ENCODE measurements around the gene BAD. TPM values are rescaled to one million over a fixed set of nuclear protein-coding genes. Genes with fewer than 3 reads are reported as not detected.

The BAD gene
- total and polyA plus RNA-seq, 2 of the 13 experiments (the other 11 are each of a cell fraction or from before 2014, with no cell fraction given) = 17.9 to 28.5 TPM

DNA sequence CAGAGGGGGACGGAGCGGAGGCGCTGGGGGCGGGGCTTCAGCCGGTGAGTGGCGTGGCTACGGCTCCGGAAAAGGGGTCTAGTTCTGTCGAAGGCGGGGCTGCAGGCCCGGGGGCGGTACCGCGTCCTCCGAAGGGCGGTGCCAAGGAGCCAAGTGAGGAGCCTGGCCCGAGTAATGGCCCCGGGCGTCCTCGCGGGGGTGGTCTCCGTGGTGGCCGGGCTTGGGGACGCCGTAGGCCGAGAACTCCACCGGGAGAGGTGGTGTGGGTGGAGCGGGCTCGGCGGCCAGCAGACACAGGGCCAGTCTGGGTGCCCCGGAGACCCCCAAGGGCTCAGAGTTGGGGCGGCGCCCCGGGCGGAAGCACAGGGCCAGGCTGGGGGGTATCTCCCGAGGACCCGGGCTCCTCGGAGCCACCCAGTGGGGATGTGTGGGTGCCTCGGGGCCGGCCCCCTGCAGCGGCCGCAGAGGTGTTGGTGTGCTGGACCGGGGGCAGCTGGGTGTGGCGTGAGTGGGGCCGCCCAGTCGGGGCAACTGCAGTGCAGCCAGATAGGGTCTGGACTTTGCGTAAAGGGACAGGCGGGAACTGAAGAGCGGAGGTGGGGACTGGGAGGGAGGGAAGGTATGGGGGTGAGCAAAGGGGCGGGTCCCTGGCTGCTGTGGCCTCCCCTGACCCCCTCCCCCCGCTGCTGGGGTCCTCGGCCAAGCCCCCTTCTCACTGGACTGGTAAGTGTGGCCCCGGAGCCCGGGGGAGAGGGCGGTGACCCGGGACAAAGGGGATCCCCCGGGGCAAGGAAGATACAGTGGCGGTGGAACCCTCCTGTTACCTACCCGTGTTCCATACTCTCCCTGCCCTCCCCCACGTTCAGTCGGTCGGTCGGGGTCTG is 42.7 kb downstream of the BAD start (continued):
- TF ChIP-seq ZNF891 (CRISPR knock-in tag; IDR thresholded peaks at IDR 0.05) = no peak
- no peak; the same call in 1 of the 2 replicates for TF ChIP-seq MXD4 (CRISPR knock-in tag; IDR thresholded peaks at IDR 0.05)
- no peak; the same call in 1 of the 2 replicates for TF ChIP-seq TBX2 (CRISPR knock-in tag; IDR thresholded peaks at IDR 0.05; ENCODE audit: borderline replicate concordance)
- peak; percentile 56; the same call in 1 of the 2 replicates for TF ChIP-seq SP2 (CRISPR knock-in tag; IDR thresholded peaks at IDR 0.05)
- TF ChIP-seq, protein P1, sequence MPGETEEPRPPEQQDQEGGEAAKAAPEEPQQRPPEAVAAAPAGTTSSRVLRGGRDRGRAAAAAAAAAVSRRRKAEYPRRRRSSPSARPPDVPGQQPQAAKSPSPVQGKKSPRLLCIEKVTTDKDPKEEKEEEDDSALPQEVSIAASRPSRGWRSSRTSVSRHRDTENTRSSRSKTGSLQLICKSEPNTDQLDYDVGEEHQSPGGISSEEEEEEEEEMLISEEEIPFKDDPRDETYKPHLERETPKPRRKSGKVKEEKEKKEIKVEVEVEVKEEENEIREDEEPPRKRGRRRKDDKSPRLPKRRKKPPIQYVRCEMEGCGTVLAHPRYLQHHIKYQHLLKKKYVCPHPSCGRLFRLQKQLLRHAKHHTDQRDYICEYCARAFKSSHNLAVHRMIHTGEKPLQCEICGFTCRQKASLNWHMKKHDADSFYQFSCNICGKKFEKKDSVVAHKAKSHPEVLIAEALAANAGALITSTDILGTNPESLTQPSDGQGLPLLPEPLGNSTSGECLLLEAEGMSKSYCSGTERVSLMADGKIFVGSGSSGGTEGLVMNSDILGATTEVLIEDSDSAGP (CRISPR knock-in tag; IDR thresholded peaks at IDR 0.05; ENCODE audit: borderline replicate concordance) = 0 out of 2 replicates have a peak, but pooled peaks have one; percentile 22
- no peak for TF ChIP-seq CREB1 (IDR thresholded peaks at IDR 0.05)
- TF ChIP-seq CREB1 (CRISPR knock-in tag; IDR thresholded peaks at IDR 0.05) = no peak
- TF ChIP-seq KAT8 (CRISPR knock-in tag; IDR thresholded peaks at IDR 0.05) = 0 out of 2 replicates have a peak, but pooled peaks have one; percentile 53
- no peak for TF ChIP-seq ZZZ3 (CRISPR knock-in tag; IDR thresholded peaks at IDR 0.05; ENCODE audit: borderline replicate concordance)
- peak; percentile 10; the same call in 1 of the 2 replicates for TF ChIP-seq ZNF343 (CRISPR knock-in tag; IDR thresholded peaks at IDR 0.05)
- TF ChIP-seq GABPB1 (CRISPR knock-in tag; IDR thresholded peaks at IDR 0.05) = peak; percentile 50; the same call in 1 of the 2 replicates
- TF ChIP-seq, protein P2, sequence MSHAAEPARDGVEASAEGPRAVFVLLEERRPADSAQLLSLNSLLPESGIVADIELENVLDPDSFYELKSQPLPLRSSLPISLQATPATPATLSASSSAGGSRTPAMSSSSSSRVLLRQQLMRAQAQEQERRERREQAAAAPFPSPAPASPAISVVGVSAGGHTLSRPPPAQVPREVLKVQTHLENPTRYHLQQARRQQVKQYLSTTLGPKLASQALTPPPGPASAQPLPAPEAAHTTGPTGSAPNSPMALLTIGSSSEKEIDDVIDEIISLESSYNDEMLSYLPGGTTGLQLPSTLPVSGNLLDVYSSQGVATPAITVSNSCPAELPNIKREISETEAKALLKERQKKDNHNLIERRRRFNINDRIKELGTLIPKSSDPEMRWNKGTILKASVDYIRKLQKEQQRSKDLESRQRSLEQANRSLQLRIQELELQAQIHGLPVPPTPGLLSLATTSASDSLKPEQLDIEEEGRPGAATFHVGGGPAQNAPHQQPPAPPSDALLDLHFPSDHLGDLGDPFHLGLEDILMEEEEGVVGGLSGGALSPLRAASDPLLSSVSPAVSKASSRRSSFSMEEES (CRISPR knock-in tag; IDR thresholded peaks at IDR 0.05) = peak; percentile 37; the same call in 1 of the 2 replicates
- TF ChIP-seq, protein P3, sequence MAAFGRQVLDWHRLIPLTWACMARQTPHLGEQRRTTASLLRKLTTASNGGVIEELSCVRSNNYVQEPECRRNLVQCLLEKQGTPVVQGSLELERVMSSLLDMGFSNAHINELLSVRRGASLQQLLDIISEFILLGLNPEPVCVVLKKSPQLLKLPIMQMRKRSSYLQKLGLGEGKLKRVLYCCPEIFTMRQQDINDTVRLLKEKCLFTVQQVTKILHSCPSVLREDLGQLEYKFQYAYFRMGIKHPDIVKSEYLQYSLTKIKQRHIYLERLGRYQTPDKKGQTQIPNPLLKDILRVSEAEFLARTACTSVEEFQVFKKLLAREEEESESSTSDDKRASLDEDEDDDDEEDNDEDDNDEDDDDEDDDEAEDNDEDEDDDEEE (CRISPR knock-in tag; IDR thresholded peaks at IDR 0.05) = peak; percentile 41; the same call in 1 of the 2 replicates
- TF ChIP-seq ZNF747 (CRISPR knock-in tag; IDR thresholded peaks at IDR 0.05; ENCODE audit: borderline replicate concordance) = peak; percentile 33
- TF ChIP-seq, protein P4, sequence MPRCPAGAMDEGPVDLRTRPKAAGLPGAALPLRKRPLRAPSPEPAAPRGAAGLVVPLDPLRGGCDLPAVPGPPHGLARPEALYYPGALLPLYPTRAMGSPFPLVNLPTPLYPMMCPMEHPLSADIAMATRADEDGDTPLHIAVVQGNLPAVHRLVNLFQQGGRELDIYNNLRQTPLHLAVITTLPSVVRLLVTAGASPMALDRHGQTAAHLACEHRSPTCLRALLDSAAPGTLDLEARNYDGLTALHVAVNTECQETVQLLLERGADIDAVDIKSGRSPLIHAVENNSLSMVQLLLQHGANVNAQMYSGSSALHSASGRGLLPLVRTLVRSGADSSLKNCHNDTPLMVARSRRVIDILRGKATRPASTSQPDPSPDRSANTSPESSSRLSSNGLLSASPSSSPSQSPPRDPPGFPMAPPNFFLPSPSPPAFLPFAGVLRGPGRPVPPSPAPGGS (CRISPR knock-in tag; IDR thresholded peaks at IDR 0.05) = no peak; the same call in 1 of the 2 replicates
- TF ChIP-seq ZMAT3 (CRISPR knock-in tag; conservative IDR thresholded peaks at IDR 0.05) = 0 out of 2 replicates have a peak, but pooled peaks have one; percentile 39
- TF ChIP-seq, protein P5, sequence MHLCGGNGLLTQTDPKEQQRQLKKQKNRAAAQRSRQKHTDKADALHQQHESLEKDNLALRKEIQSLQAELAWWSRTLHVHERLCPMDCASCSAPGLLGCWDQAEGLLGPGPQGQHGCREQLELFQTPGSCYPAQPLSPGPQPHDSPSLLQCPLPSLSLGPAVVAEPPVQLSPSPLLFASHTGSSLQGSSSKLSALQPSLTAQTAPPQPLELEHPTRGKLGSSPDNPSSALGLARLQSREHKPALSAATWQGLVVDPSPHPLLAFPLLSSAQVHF (CRISPR knock-in tag; IDR thresholded peaks at IDR 0.05) = peak; percentile 39; the same call in 1 of the 2 replicates
- TF ChIP-seq ZNF761 (CRISPR knock-in tag; conservative IDR thresholded peaks at IDR 0.05) = no peak
- TF ChIP-seq, protein P6, sequence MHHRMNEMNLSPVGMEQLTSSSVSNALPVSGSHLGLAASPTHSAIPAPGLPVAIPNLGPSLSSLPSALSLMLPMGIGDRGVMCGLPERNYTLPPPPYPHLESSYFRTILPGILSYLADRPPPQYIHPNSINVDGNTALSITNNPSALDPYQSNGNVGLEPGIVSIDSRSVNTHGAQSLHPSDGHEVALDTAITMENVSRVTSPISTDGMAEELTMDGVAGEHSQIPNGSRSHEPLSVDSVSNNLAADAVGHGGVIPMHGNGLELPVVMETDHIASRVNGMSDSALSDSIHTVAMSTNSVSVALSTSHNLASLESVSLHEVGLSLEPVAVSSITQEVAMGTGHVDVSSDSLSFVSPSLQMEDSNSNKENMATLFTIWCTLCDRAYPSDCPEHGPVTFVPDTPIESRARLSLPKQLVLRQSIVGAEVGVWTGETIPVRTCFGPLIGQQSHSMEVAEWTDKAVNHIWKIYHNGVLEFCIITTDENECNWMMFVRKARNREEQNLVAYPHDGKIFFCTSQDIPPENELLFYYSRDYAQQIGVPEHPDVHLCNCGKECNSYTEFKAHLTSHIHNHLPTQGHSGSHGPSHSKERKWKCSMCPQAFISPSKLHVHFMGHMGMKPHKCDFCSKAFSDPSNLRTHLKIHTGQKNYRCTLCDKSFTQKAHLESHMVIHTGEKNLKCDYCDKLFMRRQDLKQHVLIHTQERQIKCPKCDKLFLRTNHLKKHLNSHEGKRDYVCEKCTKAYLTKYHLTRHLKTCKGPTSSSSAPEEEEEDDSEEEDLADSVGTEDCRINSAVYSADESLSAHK (CRISPR knock-in tag; IDR thresholded peaks at IDR 0.05; ENCODE audit: borderline replicate concordance) = no peak
